HG02678 (cell line): ENCODE data around the gene P3H2.

Source experiments
- ATAC-seq: cut with Tn5 transposase; IDR thresholded peaks from one replicate; pipeline ENCODE4 v1.9.1; 2021; ENCODE audit warnings: mild to moderate bottlenecking, moderate library complexity; ENCODE audit not compliant: unreplicated experiment

The P3H2 gene

GRCh38 chr3:190125436-190126068, 4.9 kb upstream of the P3H2 start:
- no peak for ATAC-seq

- ATAC-seq, result no peak
Measured at GRCh38 chr3:190124067-190124466, 3.4 kb upstream of the P3H2 start.

- ATAC-seq, result no peak
Measured at GRCh38 chr3:190122198-190122771, 1.6 kb upstream of the P3H2 start.

- no peak for ATAC-seq
Measured at GRCh38 chr3:190121383-190121782, 686 bp upstream of the P3H2 start.

GRCh38 chr3:190121061-190121377, 322 bp upstream of the P3H2 start:
- ATAC-seq, result no peak

GRCh38 chr3:190119461-190120268, 1.0 kb downstream of the P3H2 start:
- no peak for ATAC-seq

GRCh38 chr3:190118438-190118837, 2.3 kb downstream of the P3H2 start:
- ATAC-seq, result no peak

- ATAC-seq, result no peak
Measured at GRCh38 chr3:190117981-190118380, 2.7 kb downstream of the P3H2 start.

- no peak for ATAC-seq
Measured at GRCh38 chr3:190116551-190117067, 4.1 kb downstream of the P3H2 start.

- no peak for ATAC-seq
Measured at GRCh38 chr3:190110826-190111225, 9.9 kb downstream of the P3H2 start.

GRCh38 chr3:190109441-190109840, 11.3 kb downstream of the P3H2 start:
- no peak for ATAC-seq

- ATAC-seq, result no peak
Measured at GRCh38 chr3:190108804-190109203, 11.9 kb downstream of the P3H2 start.

GRCh38 chr3:190105876-190106275, 14.8 kb downstream of the P3H2 start:
- no peak for ATAC-seq

- ATAC-seq, result no peak
Measured at GRCh38 chr3:190101320-190102011, 19.2 kb downstream of the P3H2 start.

GRCh38 chr3:190099099-190099498, 21.6 kb downstream of the P3H2 start:
- ATAC-seq, result no peak

- no peak for ATAC-seq
Measured at GRCh38 chr3:190097617-190098016, 23.1 kb downstream of the P3H2 start.

- ATAC-seq, result no peak
Measured at GRCh38 chr3:190097025-190097424, 23.7 kb downstream of the P3H2 start.

GRCh38 chr3:190096345-190096744, 24.4 kb downstream of the P3H2 start:
- ATAC-seq, result no peak

- no peak for ATAC-seq
Measured at GRCh38 chr3:190094160-190094718, 26.5 kb downstream of the P3H2 start.

- ATAC-seq, result no peak
Measured at GRCh38 chr3:190092250-190092649, 28.4 kb downstream of the P3H2 start.

GRCh38 chr3:190089711-190090110, 31.0 kb downstream of the P3H2 start:
- no peak for ATAC-seq
